Fibroblast of lung (primary cell): Measurements from ENCODE around the gene RASGRF2. TPM values are rescaled to one million over a fixed set of nuclear protein-coding genes. Genes with fewer than 3 reads are reported as not detected.

ENCODE experiments used
- DNase-seq, 2 donors: peaks; one replicate each; pipeline versions ENCODE4 v3.0.0 to v3.0.0-alpha.2; 2010; ENCODE audit warnings: low read depth in 2 of 2
- H2AFZ ChIP-seq: 2 replicates; pipeline ENCODE4 v1.5.1; 2012; ENCODE audit warnings: low read length, control low read depth, inconsistent platforms
- H3K27ac ChIP-seq: 2 replicates; pipeline ENCODE4 v1.5.1; 2011; ENCODE audit warnings: low read length, control low read depth; ENCODE audit not compliant: insufficient read depth
- H3K27me3 ChIP-seq: 2 replicates; pipeline ENCODE4 v1.5.1; 2011; ENCODE audit warnings: mild to moderate bottlenecking, low read length; ENCODE audit not compliant: control insufficient read depth, insufficient read depth
- H3K36me3 ChIP-seq: 2 replicates; pipeline ENCODE4 v1.5.1; 2011; ENCODE audit warnings: low read length; ENCODE audit not compliant: control insufficient read depth, insufficient read depth
- H3K4me1 ChIP-seq: 2 replicates; pipeline ENCODE4 v1.5.1; 2011; ENCODE audit warnings: low read length; ENCODE audit not compliant: control insufficient read depth, insufficient read depth; ENCODE audit errors: extremely low read depth
- H3K4me2 ChIP-seq: 2 replicates; pipeline ENCODE4 v1.5.1; 2011; ENCODE audit warnings: low read length, control low read depth; ENCODE audit not compliant: insufficient read depth; ENCODE audit errors: extremely low read depth
- H3K4me3 ChIP-seq, 4 experiments: fragments of 200-600 bp in 1 of 4; sonication (generic) in 1 of 4; replicated peaks in 1 of 4; 2 replicates each; pipeline ENCODE4 v1.5.1; 2011 to 2016; ENCODE audit warnings: low read length in 4 of 4, low read depth in 3 of 4, mild to moderate bottlenecking in 3 of 4, control low read depth in 2 of 4, inconsistent platforms in 1 of 4, mixed read lengths in 1 of 4; ENCODE audit not compliant: insufficient read depth in 1 of 4; ENCODE audit errors: control extremely low read depth in 1 of 4
- H3K79me2 ChIP-seq: 2 replicates; pipeline ENCODE4 v1.5.1; 2012; ENCODE audit warnings: mild to moderate bottlenecking, low read length, inconsistent platforms; ENCODE audit not compliant: control insufficient read depth, insufficient read depth
- H3K9ac ChIP-seq: 2 replicates; pipeline ENCODE4 v1.5.1; 2011; ENCODE audit warnings: mild to moderate bottlenecking, low read length, control low read depth; ENCODE audit not compliant: insufficient read depth
- H3K9me3 ChIP-seq: 2 replicates; pipeline ENCODE4 v1.5.1; 2012; ENCODE audit warnings: low read depth, low read length; ENCODE audit not compliant: control insufficient read depth, insufficient read depth
- H4K20me1 ChIP-seq: 2 replicates; pipeline ENCODE4 v1.5.1; 2011; ENCODE audit warnings: low read length; ENCODE audit not compliant: control insufficient read depth, insufficient read depth; ENCODE audit errors: extremely low read depth
- EZH2 ChIP-seq: IDR thresholded peaks from 2 replicates; pipeline ENCODE4 v1.5.1; 2012; ENCODE audit warnings: low read length, control low read depth, mild to moderate bottlenecking; ENCODE audit errors: missing control alignments
- polyA plus RNA-seq, 2 donors: library from polyadenylated mRNA; depleted of rRNA in 1 of 2; stranded (reverse) in 1 of 2; unstranded in 1 of 2; fragments of >200 nt; gene quantifications; 2 replicates each; pipeline ENCODE4 v1.2.1, GENCODE V29; 2011 to 2012; ENCODE audit warnings: missing spikeins in 1 of 2
- total RNA-seq: library from RNA; depleted of rRNA; stranded (reverse); fragments of >200 nt; gene quantifications from 2 replicates; pipeline ENCODE4 v1.2.1, GENCODE V29; 2014
- TF ChIP-seq, protein P1 (sequence below), 2 donors: IDR thresholded peaks in 1 of 2; conservative IDR thresholded peaks in 1 of 2; 1 replicate in 1 of 2; 2 replicates in 1 of 2; pipeline ENCODE4 v1.5.1; 2011 to 2012; ENCODE audit warnings: low read length in 2 of 2, control low read depth in 1 of 2, inconsistent platforms in 1 of 2, low read depth in 1 of 2, mild to moderate bottlenecking in 1 of 2

Gene RASGRF2
- total and polyA plus RNA-seq, 2 donors (not counting 1 experiment from before 2014, with no cell fraction given), result 3.5 to 19.5 TPM

DNA sequence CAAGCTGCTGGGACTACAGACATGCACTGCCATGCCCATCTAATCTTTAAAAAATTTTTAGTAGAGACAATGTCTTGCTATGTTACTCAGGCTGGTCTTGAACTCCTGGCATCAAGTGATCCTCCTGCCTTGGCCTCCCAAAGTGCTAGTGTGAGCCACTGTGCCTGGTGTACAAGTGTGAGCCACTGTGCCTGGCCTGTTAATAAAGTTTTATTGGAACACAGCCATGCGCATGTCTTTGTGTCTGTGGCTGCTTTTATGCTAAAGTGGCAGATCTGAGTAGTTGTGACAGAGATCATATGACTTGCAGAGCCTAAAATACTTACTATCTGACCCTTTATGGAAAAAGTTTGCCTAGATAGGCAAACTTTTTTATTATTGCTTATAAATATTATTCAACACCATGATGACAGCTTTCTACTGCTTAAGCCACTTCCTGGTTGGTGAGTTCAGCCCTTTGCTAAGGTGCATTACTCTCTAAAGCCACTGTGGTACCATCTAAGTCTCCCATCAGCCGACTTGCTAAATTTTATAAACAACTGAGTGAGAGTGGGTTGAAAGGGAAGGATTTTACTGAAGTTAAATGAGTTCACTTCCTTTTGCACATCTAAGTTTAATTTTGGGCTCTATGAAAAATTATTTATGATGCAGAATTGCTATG lies 133.5 kb downstream of the RASGRF2 start:
- H3K36me3 ChIP-seq, result peaks cover 1% of the 10 kb centered on the region

DNA sequence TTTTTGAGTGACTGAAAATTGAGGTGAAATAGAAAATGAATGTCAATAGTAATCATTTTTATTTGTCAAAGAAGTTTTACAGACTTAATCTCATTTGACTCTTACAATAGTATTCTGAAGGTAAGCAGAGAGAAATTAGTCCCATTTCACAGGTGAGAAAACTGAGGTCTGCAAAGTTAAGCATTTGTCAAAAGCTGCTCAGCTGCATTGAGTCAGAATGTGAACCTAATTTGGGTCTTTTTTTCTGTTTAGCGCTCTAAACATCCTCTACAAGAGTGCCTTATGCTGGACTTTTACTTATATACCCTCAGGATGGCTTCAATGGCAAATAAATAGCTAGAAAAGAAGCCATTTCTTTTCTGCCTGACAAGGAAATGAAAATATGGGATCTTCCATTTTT lies 135.7 kb downstream of the RASGRF2 start:
- no peaks in the 10 kb centered on the region for H3K27me3 ChIP-seq
- TF ChIP-seq, protein P1, sequence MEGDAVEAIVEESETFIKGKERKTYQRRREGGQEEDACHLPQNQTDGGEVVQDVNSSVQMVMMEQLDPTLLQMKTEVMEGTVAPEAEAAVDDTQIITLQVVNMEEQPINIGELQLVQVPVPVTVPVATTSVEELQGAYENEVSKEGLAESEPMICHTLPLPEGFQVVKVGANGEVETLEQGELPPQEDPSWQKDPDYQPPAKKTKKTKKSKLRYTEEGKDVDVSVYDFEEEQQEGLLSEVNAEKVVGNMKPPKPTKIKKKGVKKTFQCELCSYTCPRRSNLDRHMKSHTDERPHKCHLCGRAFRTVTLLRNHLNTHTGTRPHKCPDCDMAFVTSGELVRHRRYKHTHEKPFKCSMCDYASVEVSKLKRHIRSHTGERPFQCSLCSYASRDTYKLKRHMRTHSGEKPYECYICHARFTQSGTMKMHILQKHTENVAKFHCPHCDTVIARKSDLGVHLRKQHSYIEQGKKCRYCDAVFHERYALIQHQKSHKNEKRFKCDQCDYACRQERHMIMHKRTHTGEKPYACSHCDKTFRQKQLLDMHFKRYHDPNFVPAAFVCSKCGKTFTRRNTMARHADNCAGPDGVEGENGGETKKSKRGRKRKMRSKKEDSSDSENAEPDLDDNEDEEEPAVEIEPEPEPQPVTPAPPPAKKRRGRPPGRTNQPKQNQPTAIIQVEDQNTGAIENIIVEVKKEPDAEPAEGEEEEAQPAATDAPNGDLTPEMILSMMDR (conservative IDR thresholded peaks at IDR 0.05 in 1 of 2, IDR thresholded peaks at IDR 0.05 in 1 of 2; ENCODE audit: low read depth in 1 of 2, low read length in 2 of 2), result no peak
- no peak for TF ChIP-seq EZH2
- no peak overlapping the region for H3K4me2 ChIP-seq
- no peaks in the 10 kb centered on the region for H3K9me3 ChIP-seq
- no peaks in the 10 kb centered on the region for H3K4me1 ChIP-seq
- H3K4me3 ChIP-seq, result no peak overlapping the region
- H3K36me3 ChIP-seq, result peaks cover 1% of the 10 kb centered on the region
- no peak for DNase-seq
- H3K79me2 ChIP-seq, result no peaks in the 10 kb centered on the region
- no peak overlapping the region for H3K9ac ChIP-seq
- no peak overlapping the region for H3K27ac ChIP-seq
- no peaks in the 10 kb centered on the region for H4K20me1 ChIP-seq
- H2AFZ ChIP-seq, result no peak overlapping the region

More for the DNA sequence above, 133.5 kb downstream of the RASGRF2 start:
- no peak for TF ChIP-seq EZH2
- TF ChIP-seq, protein P1 (conservative IDR thresholded peaks at IDR 0.05 in 1 of 2, IDR thresholded peaks at IDR 0.05 in 1 of 2; ENCODE audit: low read depth in 1 of 2, low read length in 2 of 2), result no peak
- Histone ChIP-seq H3K4me2 (no peak overlapping the region), H3K27me3 (no peaks in the 10 kb centered on the region), H3K27ac (no peak overlapping the region), H3K4me3 (no peak overlapping the region), H3K79me2 (no peaks in the 10 kb centered on the region), H3K4me1 (no peaks in the 10 kb centered on the region), H4K20me1 (no peaks in the 10 kb centered on the region), H3K9me3 (no peaks in the 10 kb centered on the region), H3K9ac (no peak overlapping the region), H2AFZ (no peak overlapping the region)
- DNase-seq, result no peak

DNA sequence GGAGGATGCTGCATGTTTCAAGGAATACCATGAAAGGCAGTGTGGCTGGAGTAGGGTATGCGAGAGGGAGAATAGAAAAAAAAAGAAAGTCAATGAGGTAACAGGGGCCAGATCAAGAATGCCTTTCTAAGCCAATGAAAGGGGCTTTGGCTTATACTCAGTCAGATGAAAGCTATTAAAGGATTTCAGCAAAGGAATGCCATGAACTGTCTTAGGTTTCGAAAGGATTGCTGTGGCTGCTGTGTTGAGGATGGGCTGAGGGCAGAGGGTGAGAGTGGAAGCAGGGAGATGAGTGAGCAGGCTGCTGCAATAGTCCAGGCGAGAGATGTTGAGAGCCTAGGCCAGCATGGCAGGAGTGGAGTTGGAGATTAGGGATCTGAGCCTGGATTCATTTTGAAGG lies 137.6 kb downstream of the RASGRF2 start:
- peak in 1 of 2 donors; percentile 48 for DNase-seq
- TF ChIP-seq EZH2, result no peak
- TF ChIP-seq, protein P1 (conservative IDR thresholded peaks at IDR 0.05 in 1 of 2, IDR thresholded peaks at IDR 0.05 in 1 of 2; ENCODE audit: low read depth in 1 of 2, low read length in 2 of 2), result no peak

More for the DNA sequence above, 137.6 kb downstream of the RASGRF2 start:
- Histone ChIP-seq H2AFZ (no peak overlapping the region), H3K4me1 (no peaks in the 10 kb centered on the region), H3K4me3 (no peak overlapping the region), H3K9me3 (no peaks in the 10 kb centered on the region), H4K20me1 (no peaks in the 10 kb centered on the region), H3K27me3 (no peaks in the 10 kb centered on the region), H3K36me3 (peaks cover 1% of the 10 kb centered on the region), H3K27ac (no peak overlapping the region), H3K4me2 (no peak overlapping the region), H3K9ac (no peak overlapping the region), H3K79me2 (no peaks in the 10 kb centered on the region)
